Sigmoid colon (tissue), 4 donors: ENCODE measurements around the gene PEX5L.

Experiments used
- CTCF ChIP-seq, 4 experiments: fragments of 450-650 bp in 3 of 4; fragments of 200-600 bp in 1 of 4; IDR thresholded peaks; one replicate each; pipeline ENCODE4 v1.5.1; 2016 to 2019; ENCODE audit warnings: antibody characterized with exemption in 4 of 4, mild to moderate bottlenecking in 3 of 4, moderate library complexity in 2 of 4
- EP300 ChIP-seq, 4 donors: sonication (generic); formaldehyde crosslinking; IDR thresholded peaks; one replicate each; pipeline ENCODE4 v1.6.1; 2017; ENCODE audit warnings: antibody characterized with exemption in 4 of 4
- POLR2A ChIP-seq, 2 donors: fragments of 450-650 bp; IDR thresholded peaks; one replicate each; pipeline ENCODE4 v1.6.1; 2016; ENCODE audit warnings: antibody characterized with exemption in 2 of 2, mild to moderate bottlenecking in 2 of 2, moderate library complexity in 2 of 2
- POLR2AphosphoS5 ChIP-seq, 4 donors: sonication (generic); formaldehyde crosslinking; IDR thresholded peaks; one replicate each; pipeline ENCODE4 v1.6.1; 2017; ENCODE audit warnings: antibody characterized with exemption in 4 of 4

GRCh38 chr3:179861292-179861691, 175.4 kb downstream of the PEX5L start:
- TF ChIP-seq CTCF (IDR thresholded peaks at IDR 0.05) (no peak), EP300 (IDR thresholded peaks at IDR 0.05) (no peak), POLR2AphosphoS5 (IDR thresholded peaks at IDR 0.05) (no peak), POLR2A (IDR thresholded peaks at IDR 0.05) (no peak)
